Fibroblast of villous mesenchyme (primary cell): ENCODE data around the gene PTH1R. TPM values are rescaled to one million over a fixed set of nuclear protein-coding genes. Genes with fewer than 3 reads are reported as not detected.

Experiments used
- DNase-seq: peaks from one replicate; pipeline ENCODE4 v3.0.0-alpha.2; 2010; ENCODE audit warnings: low read depth
- H3K4me3 ChIP-seq: 2 replicates; pipeline ENCODE4 v1.5.1; 2011; ENCODE audit warnings: low read depth, mild to moderate bottlenecking, low read length
- total RNA-seq: library from RNA; depleted of rRNA; stranded (reverse); fragments of >200 nt; gene quantifications from 2 replicates; pipeline ENCODE4 v1.2.3, GENCODE V29; 2012
- TF ChIP-seq, protein P1 (sequence below): IDR thresholded peaks from 2 replicates; pipeline ENCODE4 v1.5.1; 2012; ENCODE audit warnings: low read depth, mild to moderate bottlenecking, low read length; ENCODE audit not compliant: insufficient read depth

PTH1R gene
- total RNA-seq, 1 donor, result 2.6 TPM

DNA sequence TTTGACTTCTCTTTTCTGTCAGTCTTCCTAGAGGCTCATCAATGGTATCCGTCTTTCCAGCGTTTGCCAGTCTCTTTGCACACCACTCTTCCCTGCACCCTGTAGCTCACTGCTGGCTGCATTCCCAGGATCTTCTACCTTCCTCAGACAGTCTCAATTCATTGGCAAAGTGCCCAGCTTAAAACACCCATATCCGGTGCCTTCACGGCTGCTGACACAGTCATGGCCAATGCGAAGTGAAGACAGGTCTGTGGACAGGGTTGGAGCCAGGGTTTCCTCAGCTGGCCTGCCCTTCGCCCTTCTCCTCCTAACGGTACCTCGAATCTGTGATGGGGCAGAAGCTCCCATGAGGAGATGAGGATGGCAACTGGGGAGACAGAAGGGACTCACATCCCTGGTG lies 36.1 kb downstream of the PTH1R start:
- no peak overlapping the region for H3K4me3 ChIP-seq
- TF ChIP-seq, protein P1, sequence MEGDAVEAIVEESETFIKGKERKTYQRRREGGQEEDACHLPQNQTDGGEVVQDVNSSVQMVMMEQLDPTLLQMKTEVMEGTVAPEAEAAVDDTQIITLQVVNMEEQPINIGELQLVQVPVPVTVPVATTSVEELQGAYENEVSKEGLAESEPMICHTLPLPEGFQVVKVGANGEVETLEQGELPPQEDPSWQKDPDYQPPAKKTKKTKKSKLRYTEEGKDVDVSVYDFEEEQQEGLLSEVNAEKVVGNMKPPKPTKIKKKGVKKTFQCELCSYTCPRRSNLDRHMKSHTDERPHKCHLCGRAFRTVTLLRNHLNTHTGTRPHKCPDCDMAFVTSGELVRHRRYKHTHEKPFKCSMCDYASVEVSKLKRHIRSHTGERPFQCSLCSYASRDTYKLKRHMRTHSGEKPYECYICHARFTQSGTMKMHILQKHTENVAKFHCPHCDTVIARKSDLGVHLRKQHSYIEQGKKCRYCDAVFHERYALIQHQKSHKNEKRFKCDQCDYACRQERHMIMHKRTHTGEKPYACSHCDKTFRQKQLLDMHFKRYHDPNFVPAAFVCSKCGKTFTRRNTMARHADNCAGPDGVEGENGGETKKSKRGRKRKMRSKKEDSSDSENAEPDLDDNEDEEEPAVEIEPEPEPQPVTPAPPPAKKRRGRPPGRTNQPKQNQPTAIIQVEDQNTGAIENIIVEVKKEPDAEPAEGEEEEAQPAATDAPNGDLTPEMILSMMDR, result no peak
- DNase-seq, result peak; percentile 69

- H3K4me3 ChIP-seq, result no peak overlapping the region
- TF ChIP-seq, protein P1, result no peak
- no peak for DNase-seq
These were observed 37.3 kb downstream of the PTH1R start for GRCh38 chr3:46914849-46915248.

DNA sequence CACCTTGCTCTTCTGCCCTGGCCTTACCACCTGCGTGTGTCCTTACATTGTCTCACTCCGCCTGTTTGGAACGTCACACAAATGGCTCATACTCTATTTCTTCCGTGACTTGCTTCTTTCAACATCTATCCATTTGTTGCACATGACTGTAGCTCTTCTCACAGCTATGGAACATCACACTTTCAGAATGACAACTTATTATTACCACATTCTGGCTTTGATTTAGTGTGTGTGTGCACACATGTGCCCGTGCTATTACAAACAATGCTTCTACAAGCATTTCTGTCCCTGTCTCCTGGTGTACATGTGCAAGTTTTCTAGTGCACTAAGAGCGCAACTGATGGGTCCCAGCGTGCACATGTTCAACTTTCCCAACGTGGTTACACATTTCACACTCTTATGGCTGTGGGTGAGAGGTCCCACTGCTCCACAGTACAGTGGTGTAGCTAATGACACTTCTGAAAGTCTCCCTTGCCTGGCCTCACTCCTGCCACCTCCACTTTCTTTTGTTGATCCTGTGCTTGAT lies 37.8 kb downstream of the PTH1R start:
- H3K4me3 ChIP-seq, result no peak overlapping the region
- DNase-seq, result no peak
- TF ChIP-seq, protein P1, result no peak

DNA sequence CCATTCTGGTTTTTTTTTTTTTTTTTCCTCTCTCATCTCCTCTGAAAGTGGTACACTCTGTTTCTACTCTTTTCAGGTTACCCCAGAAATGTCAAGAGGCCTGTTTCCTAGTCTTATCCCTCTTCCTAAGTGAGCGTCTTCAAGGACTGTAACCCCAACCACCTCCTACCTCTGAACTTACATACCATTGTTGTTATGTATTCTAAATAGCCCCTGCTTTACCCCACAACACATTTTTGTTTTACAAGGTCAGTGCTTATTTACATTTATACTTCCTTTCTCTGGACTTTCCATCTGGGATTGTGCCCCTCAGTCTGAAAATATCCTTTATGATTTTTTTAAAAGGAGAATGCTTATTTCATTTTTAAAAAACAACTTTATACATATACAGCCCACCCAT lies 38.8 kb downstream of the PTH1R start:
- no peak overlapping the region for H3K4me3 ChIP-seq
- peak; percentile 64 for DNase-seq

DNA sequence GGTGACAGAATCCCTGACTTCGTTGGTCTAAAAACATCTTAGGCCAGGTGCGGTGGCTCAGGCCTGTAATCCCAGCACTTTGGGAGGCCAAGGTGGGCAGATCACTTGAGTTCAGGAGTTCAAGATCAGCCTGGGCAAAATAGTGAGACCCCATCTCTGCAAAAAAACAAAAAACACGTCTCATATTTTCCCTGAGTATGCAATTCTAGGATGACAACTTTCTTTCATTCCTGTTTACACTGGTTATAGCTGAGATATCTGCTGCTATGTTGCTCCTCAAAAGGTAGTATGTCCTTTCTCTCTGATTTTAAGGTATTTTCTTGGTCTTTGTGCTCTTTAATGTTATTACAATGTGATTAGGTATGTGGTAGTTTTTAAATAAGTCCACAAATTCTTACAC lies 39.3 kb downstream of the PTH1R start:
- TF ChIP-seq, protein P1, result no peak
- DNase-seq, result no peak

More for the DNA sequence above, 38.8 kb downstream of the PTH1R start:
- TF ChIP-seq, protein P1, result no peak

DNA sequence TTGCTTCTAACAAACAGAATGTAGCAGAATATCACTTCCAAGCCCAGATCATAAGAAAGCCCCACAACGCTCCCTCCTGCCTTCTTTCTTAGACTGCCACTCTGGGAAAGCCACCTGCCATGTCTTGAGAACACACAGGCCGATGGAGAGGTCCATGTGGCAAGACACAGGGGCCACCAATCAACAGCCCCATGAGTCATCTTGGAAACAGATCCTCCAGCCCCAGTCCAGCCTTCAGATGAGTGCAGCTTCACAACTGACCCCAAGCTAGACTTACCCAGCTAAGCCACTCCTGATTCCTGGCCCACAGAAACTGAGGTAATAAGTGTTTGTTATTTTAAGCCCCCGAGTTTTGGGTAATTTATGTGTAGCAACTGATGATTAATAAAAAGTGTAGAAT lies 39.7 kb downstream of the PTH1R start:
- DNase-seq, result no peak
- TF ChIP-seq, protein P1, result no peak
- H3K4me3 ChIP-seq, result no peak overlapping the region

More for the DNA sequence above, 39.3 kb downstream of the PTH1R start:
- H3K4me3 ChIP-seq, result no peak overlapping the region

DNA sequence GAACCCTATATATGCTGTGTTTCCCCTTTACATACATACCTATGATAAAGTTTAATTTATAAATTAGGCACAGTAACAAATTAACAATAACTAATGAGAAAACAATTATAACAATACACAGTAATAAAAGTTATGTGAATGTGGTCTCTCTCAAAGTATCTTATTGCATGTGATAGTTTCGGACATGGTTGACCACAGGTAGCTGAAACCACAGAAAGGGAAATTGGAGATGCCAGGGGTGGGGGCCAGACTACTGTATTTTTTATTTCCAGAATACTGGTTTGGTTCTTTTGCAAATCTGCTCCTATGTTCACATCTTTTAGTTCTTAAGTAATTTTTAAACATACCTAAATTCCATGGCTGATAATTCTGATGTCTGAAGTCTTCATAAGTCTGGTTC lies 40.7 kb downstream of the PTH1R start:
- TF ChIP-seq, protein P1, result no peak
- H3K4me3 ChIP-seq, result no peak overlapping the region
- DNase-seq, result no peak
